Measurements from ENCODE around the gene KANTR.

- no peak for TF ChIP-seq CTCF (IDR thresholded peaks at IDR 0.05; ENCODE audit: low read depth, low read length)
- no peak for TF ChIP-seq EZH2phosphoT487 (IDR thresholded peaks at IDR 0.05; ENCODE audit: low read depth)
Measured at GRCh38 chrX:53049127-53049517, 44.8 kb upstream of the KANTR start.

Measured in OCI-LY3 (cell line).